BJ (cell line): ENCODE results near the gene KLF16. TPM values are rescaled to one million over a fixed set of nuclear protein-coding genes. Genes with fewer than 3 reads are reported as not detected.

Experiments
- CTCF ChIA-PET: fragments of 350-600 bp; formaldehyde crosslinking; extraction: SDS; loops from one replicate; lab custom pipeline; 2021; ENCODE audit warnings: antibody characterized with exemption, inconsistent platforms; lab: Yijun Ruan, JAX
- POLR2A ChIA-PET: fragments of 300-600 bp; sonication (Branson Sonifier 250); formaldehyde crosslinking; extraction: SDS; loops from one replicate; lab custom pipeline; 2021; ENCODE audit warnings: antibody characterized with exemption; lab: Charles Lee
- DNase-seq: peaks from one replicate; pipeline ENCODE4 v3.0.0-alpha.2; 2011; ENCODE audit warnings: low read depth
- H3K27me3 ChIP-seq: 2 replicates; pipeline ENCODE4 v1.6.0; 2011; ENCODE audit warnings: low read length; ENCODE audit not compliant: control insufficient read depth, insufficient read depth
- H3K36me3 ChIP-seq: 2 replicates; pipeline ENCODE4 v1.5.1; 2011; ENCODE audit warnings: low read length; ENCODE audit not compliant: control insufficient read depth, insufficient read depth
- H3K4me3 ChIP-seq: 2 replicates; pipeline ENCODE4 v1.5.1; 2011; ENCODE audit warnings: low read depth, mild to moderate bottlenecking, control low read depth, low read length
- polyA plus RNA-seq: library from polyadenylated mRNA; depleted of rRNA; stranded (reverse); fragments of >200 nt; gene quantifications from 2 replicates; pipeline ENCODE4 v1.2.3, GENCODE V29; 2011
- TF ChIP-seq, protein P1 (sequence below): IDR thresholded peaks from 2 replicates; pipeline ENCODE4 v1.5.1; 2011; ENCODE audit warnings: low read depth, mild to moderate bottlenecking, control low read depth, inconsistent platforms, low read length, moderate library complexity; ENCODE audit not compliant: insufficient read depth

Gene KLF16
- polyA plus RNA-seq, 1 experiment, result 5.7 TPM

DNA sequence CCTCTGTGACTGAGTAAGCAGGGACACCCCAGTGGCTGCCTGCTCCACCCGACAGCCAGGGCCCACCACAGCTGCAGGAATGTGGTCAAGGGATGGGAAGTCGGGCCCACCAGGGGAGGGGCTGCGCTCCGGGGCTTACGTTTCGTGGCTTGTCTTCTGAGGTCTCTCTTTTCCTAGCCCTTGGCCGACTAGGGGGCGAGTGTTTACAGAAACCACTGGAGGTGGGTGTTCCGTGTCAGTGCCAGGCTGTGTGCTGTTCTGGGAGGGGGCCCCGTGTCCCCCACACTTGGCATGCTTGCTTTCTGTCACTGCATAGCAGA, 46.3 kb upstream of the KLF16 start:
- Histone ChIP-seq H3K4me3 (no peak overlapping the region), H3K36me3 (peaks cover 12% of the 10 kb centered on the region), H3K27me3 (no peaks in the 10 kb centered on the region)
- TF ChIP-seq, protein P1, sequence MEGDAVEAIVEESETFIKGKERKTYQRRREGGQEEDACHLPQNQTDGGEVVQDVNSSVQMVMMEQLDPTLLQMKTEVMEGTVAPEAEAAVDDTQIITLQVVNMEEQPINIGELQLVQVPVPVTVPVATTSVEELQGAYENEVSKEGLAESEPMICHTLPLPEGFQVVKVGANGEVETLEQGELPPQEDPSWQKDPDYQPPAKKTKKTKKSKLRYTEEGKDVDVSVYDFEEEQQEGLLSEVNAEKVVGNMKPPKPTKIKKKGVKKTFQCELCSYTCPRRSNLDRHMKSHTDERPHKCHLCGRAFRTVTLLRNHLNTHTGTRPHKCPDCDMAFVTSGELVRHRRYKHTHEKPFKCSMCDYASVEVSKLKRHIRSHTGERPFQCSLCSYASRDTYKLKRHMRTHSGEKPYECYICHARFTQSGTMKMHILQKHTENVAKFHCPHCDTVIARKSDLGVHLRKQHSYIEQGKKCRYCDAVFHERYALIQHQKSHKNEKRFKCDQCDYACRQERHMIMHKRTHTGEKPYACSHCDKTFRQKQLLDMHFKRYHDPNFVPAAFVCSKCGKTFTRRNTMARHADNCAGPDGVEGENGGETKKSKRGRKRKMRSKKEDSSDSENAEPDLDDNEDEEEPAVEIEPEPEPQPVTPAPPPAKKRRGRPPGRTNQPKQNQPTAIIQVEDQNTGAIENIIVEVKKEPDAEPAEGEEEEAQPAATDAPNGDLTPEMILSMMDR, result no peak
- no peak for DNase-seq
- POLR2A ChIA-PET, result no interaction called here
- CTCF ChIA-PET, result no interaction called here

DNA sequence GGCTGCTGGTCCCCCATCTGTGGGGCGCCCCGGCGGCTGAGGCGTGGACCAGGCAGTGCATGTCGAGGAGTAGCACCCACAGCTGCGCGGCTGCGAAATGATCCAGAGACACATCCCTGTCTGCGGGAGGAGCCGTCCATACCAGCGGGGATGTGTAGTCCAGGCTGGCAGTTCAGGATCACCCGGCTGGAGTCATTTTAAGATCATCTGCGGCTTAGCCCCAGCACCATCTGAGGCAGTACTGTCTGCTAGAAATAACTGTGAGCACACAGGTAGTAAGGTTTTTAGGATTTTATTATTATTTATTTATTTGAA, 44.9 kb upstream of the KLF16 start:
- H3K36me3 ChIP-seq, result peaks cover 9% of the 10 kb centered on the region
- ChIA-PET CTCF (interaction anchor here (0.6 kb wide), 1 partner anchor 11 kb away, joined by 3 read pairs; no protein-coding TSS in a partner anchor), POLR2A (no interaction called here)
- no peak overlapping the region for H3K4me3 ChIP-seq
- no peaks in the 10 kb centered on the region for H3K27me3 ChIP-seq
- DNase-seq, result no peak
- TF ChIP-seq, protein P1, result no peak

DNA sequence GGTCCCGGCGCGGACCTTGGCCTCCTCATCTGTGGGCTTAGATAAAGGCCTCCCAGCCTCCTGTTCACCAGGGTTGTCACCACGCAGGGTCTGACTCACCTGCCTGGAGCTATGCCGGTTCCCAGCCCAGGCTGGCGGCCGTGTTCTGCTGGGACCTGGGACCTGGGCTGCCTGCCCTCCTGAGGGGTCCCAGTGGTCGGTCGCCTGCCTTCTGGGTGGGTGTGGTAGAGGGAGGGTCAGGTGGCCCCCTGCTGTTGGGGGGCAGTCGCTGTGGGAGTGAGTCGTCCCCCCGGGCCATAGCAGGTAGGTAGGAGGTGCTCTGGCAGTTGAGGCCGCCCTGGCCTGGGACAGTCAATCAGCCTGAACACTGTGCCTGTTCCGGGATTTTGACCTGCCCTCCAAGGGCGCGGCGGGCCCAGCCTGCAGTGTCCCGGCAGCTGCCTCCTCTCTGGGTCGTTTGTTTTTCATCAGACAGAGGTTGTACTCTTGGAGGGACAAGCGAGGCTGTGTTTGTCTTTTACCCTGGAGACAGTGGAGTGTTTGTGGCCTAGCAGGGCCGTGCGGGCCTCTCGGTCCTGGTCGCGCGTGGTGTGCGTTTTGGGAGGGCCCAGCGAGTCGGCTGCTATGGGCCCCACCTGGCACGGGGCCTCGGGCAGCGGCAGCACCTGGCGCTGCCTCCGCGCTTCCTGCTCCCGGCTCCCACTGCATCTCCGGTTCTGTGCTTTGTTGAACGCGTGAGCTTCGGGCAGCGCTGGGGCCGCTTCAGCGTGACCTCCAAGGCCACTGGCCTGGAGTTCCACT, 44.4 kb upstream of the KLF16 start:
- TF ChIP-seq, protein P1, result no peak
- DNase-seq, result no peak

GRCh38 chr19:1906985-1907562, 43.7 kb upstream of the KLF16 start:
- DNase-seq, result no peak
- TF ChIP-seq, protein P1, result no peak
- H3K36me3 ChIP-seq, result peaks cover 3% of the 10 kb centered on the region
- POLR2A ChIA-PET, result no interaction called here
- H3K27me3 ChIP-seq, result no peaks in the 10 kb centered on the region
- H3K4me3 ChIP-seq, result no peak overlapping the region
- CTCF ChIA-PET, result interaction anchor here (0.7 kb wide), 1 partner anchor 226 kb away, joined by 4 read pairs; no protein-coding TSS in a partner anchor

More for the DNA sequence above, 44.4 kb upstream of the KLF16 start:
- Histone ChIP-seq H3K4me3 (no peak overlapping the region), H3K27me3 (no peaks in the 10 kb centered on the region), H3K36me3 (peaks cover 5% of the 10 kb centered on the region)
- ChIA-PET POLR2A (no interaction called here), CTCF (interaction anchor here (0.6 kb wide), 1 partner anchor 12 kb away, joined by 3 read pairs; no protein-coding TSS in a partner anchor)

- TF ChIP-seq, protein P1, result no peak
- Histone ChIP-seq H3K27me3 (no peaks in the 10 kb centered on the region), H3K36me3 (no peaks in the 10 kb centered on the region), H3K4me3 (peak overlapping the region; percentile 66)
- CTCF ChIA-PET, result interaction anchor here (0.6 to 1.2 kb wide), 3 partner anchors 19 to 227 kb away, joined by 3 to 4 read pairs (median 4); no protein-coding TSS in a partner anchor
- POLR2A ChIA-PET, result no interaction called here
- no peak for DNase-seq
Observed at GRCh38 chr19:1905863-1906375, 42.5 kb upstream of the KLF16 start.
